Kidney tubule cell (primary cell): ENCODE results near the gene SCG2.

ENCODE experiments used
- DNase-seq: peaks from one replicate; pipeline ENCODE4 v3.0.0-alpha.2; 2018; ENCODE audit warnings: low spot score

SCG2 gene

DNA sequence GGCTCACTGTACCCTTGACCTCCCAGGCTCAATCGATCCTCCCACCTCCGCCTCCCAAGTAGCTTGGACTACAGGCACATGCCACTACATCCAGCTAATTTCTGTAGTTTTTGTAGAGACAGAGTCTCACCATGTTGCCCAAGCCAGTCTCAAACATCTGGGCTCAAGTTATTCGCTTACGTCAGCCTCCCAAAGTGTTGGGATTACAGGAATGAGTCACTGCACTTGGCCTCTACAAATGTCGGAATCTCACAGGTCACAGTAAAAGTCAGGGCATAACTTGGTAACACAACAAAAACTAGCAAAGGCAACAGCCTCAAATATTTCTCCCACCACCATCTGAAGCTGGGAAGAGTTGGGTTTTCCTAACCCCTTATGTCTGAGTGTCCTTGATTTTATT lies 25.3 kb downstream of the SCG2 start:
- DNase-seq = no peak

DNA sequence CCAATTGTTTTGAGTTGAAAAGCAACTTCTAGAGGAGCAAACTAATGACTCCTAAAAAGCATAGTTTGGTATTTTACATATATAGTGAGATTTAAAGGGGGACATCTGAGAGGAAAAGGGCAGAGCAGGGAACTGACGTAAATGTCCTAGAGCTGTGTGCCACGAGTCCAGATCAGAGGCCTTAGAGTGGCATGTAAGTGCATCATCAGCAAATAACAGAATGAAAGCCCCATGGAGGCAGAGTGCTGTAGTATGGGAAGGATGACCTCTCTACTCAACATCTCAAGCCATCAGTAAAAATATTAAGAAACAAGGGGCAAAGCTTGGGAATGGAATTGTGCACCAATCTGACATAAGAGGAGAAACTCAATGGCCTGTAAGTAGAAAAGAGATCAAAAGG lies 31.4 kb downstream of the SCG2 start:
- DNase-seq = no peak

DNA sequence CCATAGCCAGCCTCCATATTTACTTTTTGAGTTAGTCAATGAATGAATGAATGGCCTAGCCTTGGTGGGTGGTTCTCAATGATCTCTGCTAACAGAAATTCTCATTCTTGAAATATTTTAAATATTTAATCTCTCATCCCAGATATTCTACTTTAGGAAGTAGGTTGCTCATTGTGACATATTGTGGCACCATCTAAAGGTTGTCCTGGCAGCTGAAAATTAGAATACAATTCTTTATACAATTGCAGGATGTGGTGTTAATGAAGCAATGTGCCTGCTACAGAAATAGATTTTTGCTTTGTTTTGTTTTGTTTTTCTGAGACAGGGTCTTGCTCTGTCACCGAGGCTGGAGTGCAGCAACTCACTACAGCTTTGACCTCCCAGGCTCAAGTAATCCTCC lies 35.8 kb downstream of the SCG2 start:
- DNase-seq = no peak

DNA sequence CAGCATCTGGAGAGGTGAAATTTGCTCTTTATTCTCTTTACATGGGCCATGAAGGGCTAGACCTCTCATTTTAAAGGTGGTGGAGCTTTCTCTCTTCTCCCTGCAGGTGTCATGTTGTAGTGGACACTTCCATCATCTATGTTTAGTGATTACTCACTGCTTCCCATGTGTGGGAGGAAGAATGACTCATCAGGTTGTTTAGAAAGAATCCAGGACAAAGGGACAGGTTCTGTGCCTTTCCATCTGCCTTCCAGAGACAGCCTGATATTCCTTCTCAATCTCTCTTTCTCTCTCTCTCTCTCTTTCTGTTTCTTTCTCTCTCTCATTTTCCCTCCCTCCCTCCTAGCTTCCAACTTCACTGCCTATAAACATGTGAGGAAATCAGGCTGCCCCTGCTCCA lies 38.7 kb downstream of the SCG2 start:
- peak; percentile 92 for DNase-seq

DNA sequence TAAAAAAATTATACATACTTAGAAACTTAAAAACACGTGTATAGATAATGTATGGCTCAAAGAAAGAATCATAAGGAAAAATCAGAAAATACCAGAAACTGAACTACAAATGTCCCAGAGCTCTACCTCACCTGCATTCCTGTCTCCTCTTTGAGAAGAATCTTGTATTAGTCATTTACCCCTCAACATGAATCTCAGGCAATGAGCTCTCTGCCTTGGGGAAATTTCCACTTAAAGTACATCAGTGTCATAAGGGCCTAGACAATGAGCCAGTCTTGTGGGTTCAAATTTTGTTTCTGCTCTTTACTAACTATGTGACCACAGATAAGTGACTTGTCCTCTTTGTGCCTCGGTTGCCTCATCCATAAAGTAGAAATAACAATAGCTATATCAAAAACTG lies 40.1 kb downstream of the SCG2 start:
- peak; percentile 66 for DNase-seq

DNA sequence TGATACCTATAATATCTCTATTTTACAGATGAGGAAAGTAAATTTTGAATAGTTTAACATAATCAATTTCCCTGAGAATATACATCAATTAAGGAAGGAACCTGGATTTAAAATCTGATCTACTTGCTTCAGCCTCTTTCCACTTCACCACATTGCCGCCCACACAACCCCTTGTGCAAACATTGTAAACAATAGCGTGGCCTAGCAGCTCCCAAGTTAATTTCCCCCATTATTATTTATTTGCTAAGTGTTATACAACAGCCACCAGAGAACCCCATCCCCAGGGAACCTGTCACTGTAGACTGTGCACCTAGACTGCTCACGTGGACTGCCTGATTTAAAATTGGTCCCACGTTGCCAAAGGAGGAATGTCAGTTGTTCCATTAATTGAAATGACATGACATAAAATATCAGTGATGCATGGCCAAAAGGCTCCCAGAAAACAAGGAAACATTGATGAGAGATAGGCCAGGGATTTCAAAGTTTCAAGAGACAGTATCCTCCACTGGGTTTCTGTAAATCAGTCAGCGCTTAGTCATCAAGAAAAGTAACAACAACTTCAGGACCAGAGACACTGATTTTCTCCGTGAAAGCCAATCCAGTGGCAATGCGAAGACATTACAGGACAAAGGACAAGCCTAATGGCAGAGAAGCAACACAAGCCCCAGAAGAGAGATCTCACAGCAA lies 41.3 kb downstream of the SCG2 start:
- peak; percentile 93 for DNase-seq

DNA sequence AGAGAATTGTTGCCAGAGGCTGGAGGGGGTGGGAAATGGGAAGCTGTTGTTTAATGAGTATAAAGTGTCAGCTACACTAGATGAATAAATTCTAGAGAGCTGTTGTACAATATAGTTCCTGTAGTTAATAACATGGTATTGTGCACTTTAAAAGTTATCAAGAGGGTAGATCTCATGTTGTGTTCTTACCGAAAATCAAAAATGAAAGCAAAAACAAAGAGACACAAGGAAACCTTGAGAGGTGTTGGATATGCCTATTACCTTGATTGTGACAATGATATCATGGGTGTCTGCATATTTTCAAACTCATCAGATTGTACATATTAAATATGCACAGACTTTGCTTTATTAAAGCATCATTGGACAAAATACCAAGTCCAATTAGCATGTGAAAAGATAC lies 43.2 kb downstream of the SCG2 start:
- no peak for DNase-seq

DNA sequence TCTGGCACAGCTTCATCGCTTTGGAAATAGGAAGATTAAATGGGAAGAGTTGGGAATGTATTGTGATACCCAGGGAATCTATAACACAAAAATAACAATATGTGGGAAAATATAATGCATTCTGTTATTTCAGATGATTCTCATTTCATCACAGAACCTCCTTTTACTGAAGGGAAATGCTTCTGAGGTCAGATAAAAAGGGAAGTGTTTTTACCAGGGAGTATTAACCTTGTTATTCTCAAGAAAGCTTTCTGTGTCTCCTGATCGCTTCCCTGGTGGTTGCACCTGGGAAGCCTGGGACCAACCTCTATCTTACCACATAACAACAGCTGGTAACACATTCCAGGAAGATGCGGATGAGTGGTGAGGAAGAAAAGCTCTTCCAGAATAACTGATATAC lies 47.2 kb downstream of the SCG2 start:
- DNase-seq = no peak

DNA sequence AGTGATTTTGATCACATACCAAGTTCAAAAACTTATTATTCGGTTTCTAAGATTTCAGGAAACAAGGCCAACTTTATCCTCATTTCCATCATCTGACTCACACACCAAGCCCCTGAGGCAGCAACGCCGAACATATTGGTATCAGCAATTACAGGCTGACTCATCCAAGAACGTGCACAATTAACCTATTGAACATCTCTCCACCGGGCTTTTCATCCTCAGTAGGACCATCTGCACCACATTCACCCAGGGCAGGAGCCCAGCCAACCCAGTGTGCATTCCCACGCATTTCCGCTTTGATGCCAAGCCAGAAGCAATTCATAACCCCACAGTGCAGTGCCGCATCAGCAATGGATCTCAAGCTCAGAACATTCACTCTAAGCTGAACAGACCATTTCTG lies 52.9 kb downstream of the SCG2 start:
- peak; percentile 76 for DNase-seq

DNA sequence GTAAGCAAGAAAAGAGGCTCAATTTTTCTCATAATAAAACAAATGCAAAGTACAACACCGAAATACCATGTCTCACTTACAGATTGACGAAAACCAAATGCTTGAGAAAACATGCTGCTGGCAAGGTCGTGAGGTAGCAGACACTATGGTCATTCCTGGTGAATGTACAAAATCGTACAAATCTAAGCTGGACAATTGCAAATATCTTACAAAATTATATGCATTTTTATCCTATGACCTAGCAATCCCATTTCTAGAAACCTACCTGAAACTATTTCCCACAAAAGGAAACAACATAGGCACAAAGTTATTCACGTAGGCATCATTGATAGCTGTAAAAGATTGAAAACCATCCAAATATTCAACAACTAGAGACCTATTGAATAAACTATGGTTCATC lies 54.0 kb downstream of the SCG2 start:
- DNase-seq = no peak
